ENCODE data around the gene LHB.
A peak's percentile ranks its signal among the peaks of the same experiment; 100 is the strongest.

The LHB gene

DNA sequence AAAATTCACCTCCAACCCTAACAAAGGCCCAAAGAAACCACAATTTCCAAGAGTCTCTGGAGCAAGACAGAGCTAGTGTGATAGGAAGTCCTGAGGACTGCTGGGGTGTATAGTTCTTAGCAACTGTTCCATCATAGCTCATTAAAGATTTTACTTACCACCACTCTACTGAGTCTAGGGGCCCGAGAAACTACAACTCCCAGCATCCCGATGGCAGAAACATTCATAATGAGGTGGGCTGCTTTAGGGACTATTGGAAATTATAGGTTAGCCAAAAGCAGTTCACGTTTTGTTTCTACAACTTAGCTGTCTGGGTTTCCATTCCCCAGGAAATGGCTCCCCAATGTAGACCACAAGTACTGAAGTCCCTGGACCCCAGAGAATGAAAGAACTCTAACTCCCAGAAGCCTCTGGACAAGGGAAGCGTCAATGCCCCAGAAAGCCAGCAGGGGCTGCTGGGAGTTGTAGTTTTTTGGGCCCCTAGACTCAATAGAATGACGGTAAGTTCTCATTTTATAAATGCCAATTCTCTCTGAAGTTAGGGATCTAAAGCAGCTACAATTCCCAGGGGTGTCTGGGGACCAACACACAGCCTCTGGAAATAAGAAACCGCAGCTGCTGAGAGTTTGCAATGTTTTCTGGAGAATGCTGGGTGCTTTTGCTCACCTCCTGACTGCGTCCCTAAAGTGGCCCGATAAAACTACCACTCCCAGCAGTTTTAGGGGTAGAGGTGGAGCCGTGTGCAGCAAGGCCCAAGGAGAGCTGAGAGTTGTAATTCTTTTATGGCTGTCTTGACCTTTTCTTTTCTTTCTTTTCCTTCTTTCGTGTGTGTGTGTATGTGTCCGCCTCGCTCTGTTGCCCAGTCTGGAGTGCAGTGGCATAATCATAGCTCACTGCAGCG is 40.7 kb downstream of the LHB start:
- no peak for DNase-seq (ENCODE audit: low read depth in 2 of 2)

GRCh38 chr19:48970923-48971395 is 45.9 kb downstream of the LHB start:
- peak in 1 of 2 experiments; percentile 58 for DNase-seq (ENCODE audit: low read depth in 2 of 2)

- DNase-seq (ENCODE audit: low read depth in 2 of 2) = no peak
Observed at GRCh38 chr19:48970139-48970766, 46.6 kb downstream of the LHB start.

DNA sequence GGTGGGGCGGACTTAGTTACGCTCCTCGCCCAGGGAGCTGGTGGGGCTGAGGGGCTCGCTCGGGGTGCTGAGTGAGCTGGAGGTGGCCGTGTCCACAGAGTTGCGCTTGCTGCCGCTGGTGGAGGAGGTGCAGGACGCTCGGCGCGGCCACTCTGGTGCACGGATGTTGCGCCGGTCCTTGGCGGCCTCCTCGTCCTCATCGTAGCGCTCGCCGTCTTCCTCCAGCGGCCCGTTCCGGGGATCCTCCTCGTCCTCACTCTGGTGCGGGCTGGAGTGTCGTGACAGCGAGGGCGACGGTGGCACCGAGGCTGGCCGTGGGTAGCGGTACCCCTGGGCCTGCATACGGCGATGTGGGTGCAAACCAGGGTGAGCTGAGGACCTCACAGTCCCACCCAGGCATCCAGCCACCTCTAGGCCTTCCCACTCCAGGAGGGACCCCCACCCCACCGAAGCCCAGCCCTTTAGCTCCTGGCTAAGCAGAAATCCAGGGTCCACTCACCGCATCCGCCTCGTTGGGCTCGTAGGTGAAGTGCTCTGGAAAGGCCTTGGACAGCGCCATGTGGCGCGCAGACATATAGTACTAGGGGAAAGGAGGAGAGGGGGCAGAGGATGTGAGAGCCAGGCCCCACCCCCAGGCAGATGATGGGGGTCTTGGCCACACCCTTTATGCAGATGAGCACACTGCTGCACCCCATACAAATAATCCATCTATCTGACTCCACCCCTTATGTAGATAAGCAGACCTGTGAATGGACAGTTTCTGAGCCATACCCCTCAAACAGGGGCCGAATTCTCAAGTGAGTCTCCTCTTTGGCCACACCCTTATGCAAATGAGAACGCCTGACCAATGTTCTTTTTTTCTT is 47.4 kb downstream of the LHB start:
- no peak for DNase-seq (ENCODE audit: low read depth in 2 of 2)

DNA sequence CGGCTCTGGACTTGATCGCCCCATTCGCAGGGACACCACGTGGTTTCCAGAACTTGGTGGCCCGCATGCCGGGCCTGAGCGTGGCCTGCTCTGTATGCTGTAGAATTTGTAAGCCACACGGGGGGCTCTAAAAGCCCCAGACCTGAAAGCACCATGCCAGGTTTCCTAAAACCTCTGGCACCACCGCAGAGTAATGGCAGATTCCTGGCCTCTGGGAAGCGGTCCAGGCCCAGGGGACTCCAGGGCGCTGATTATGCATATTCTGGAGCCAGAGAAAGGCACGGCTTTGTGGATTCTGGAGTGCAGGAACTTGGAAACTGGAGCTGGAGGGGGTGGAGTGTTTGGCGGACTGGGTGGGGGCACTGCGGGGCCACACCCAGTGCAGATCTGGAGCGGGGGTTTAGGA is 48.1 kb downstream of the LHB start:
- DNase-seq (ENCODE audit: low read depth in 2 of 2) = no peak

DNA sequence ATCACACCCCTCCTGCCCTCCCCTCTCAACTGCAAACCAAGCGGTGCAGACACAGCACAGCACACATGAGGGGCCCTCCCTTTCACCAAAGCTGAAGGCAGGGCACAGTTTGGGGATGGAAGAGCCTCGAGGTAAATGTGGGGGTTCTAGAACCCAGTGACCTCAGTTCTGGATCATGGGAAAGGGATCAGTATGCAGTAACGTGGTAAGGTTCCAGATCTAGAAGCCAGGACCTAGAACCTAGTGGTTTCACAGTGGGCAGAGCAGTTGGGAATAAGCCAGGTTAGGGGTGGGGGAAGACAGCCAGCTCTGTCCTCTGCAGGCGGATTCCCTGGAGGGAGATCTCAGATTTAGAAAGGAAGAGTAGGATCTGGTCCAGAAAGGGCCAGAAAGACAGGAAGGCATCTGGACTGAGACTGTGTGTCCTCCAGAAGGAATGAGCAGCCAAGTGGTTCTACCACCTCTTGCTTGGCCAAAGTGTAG is 48.7 kb downstream of the LHB start:
- no peak for DNase-seq (ENCODE audit: low read depth in 2 of 2)

- DNase-seq (ENCODE audit: low read depth in 2 of 2) = no peak
Observed at GRCh38 chr19:48967346-48968178, 49.3 kb downstream of the LHB start.

DNA sequence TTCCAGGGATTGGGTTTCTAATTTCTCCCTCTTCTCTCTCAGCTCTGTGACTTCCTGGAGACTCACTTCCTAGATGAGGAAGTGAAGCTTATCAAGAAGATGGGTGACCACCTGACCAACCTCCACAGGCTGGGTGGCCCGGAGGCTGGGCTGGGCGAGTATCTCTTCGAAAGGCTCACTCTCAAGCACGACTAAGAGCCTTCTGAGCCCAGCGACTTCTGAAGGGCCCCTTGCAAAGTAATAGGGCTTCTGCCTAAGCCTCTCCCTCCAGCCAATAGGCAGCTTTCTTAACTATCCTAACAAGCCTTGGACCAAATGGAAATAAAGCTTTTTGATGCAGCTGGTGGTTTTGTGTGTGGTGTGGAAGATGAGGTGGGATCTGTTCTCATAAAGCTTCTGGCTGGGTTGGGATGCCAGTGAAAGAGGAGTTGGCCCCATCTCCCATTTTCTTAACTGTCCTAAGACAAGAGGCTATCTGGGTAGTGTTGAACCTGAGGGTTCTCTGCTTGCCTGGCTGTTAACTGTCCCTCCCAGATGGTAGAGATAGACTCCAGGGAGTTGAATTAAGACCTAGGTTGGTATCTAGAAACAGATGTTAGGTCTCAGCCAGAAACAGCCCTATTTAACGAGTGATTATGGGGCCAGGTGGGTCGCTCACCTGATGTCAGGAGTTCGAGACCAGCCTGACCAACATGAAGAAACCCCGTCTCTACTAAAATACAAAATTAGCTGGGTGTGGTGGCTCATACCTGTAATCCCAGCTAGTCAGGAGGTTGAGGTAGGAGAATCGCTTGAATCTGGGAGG is 50.1 kb downstream of the LHB start:
- DNase-seq (ENCODE audit: low read depth in 2 of 2) = no peak

Data from fibroblast of skin of left quadriceps (primary cell).